ENCODE measurements around the gene CENPN. TPM values are rescaled to one million over a fixed set of nuclear protein-coding genes. Genes with fewer than 3 reads are reported as not detected.
A peak's percentile ranks its signal among the peaks of the same experiment; 100 is the strongest.

Gene CENPN
- total and polyA plus RNA-seq, 5 donors from 2014 or later = 3.4 to 13.5 (median 7.5) TPM

GRCh38 chr16:81006211-81006812 is 702 bp upstream of the CENPN start:
- peaks cover 21 to 60% (median 32%) of the 10 kb centered on the region in 4 donors for H3K4me1 Mint-ChIP-seq
- ATAC-seq (ENCODE audit: low read depth in 2 of 2) (peak; percentile 8 to 17), DNase-seq (peak in 2 of 3 donors; percentile 66 to 75)
- H3K27me3 Mint-ChIP-seq = peaks cover 7% of the 10 kb centered on the region
- H3K9me3 Mint-ChIP-seq = no peaks in the 10 kb centered on the region
- Histone ChIP-seq H3K27ac (ENCODE audit: insufficient read depth, low read length, poor library complexity, severe bottlenecking) (peak overlapping the region; percentile 98), H3K4me1 (ENCODE audit: control insufficient read depth, insufficient read depth, low read length, poor library complexity, severe bottlenecking) (peaks cover 37% of the 10 kb centered on the region), H3K9me3 (ENCODE audit: control insufficient read depth in 2 of 2, low read length in 2 of 2) (no peaks in the 10 kb centered on the region), H3K27me3 (ENCODE audit: control insufficient read depth, insufficient read depth, low read length) (no peaks in the 10 kb centered on the region), H3K4me3 (ENCODE audit: low read depth, low read length) (peak overlapping the region; percentile 93), H3K36me3 (ENCODE audit: control insufficient read depth, insufficient read depth, low read length) (no peaks in the 10 kb centered on the region)
- peak overlapping the region; percentile 97 to 100 (median 99) for H3K27ac Mint-ChIP-seq
- peak overlapping the region; percentile 95 to 99 (median 97) for H3K4me3 Mint-ChIP-seq
- peaks cover 3% of the 10 kb centered on the region for H3K36me3 Mint-ChIP-seq

- peaks cover 7% of the 10 kb centered on the region for H3K27me3 Mint-ChIP-seq
- H3K4me3 ChIP-seq (ENCODE audit: low read depth, low read length) = peak overlapping the region; percentile 91
Observed at GRCh38 chr16:81008505-81008789, 1.4 kb downstream of the CENPN start.

GRCh38 chr16:81012974-81013373 is 6.0 kb downstream of the CENPN start:
- Mint-ChIP-seq H3K4me1 (peaks cover 0 to 18% (median 9%) of the 10 kb centered on the region in 4 donors), H3K27ac (no peak overlapping the region), H3K9me3 (no peaks in the 10 kb centered on the region), H3K36me3 (peaks cover 21% of the 10 kb centered on the region), H3K27me3 (no peaks in the 10 kb centered on the region), H3K4me3 (no peak overlapping the region)
- no peak for ATAC-seq (ENCODE audit: low read depth in 2 of 2)
- no peaks in the 10 kb centered on the region for H3K27me3 ChIP-seq (ENCODE audit: control insufficient read depth, insufficient read depth, low read length)
- no peak for DNase-seq
- no peaks in the 10 kb centered on the region for H3K36me3 ChIP-seq (ENCODE audit: control insufficient read depth, insufficient read depth, low read length)
- H3K27ac ChIP-seq (ENCODE audit: insufficient read depth, low read length, poor library complexity, severe bottlenecking) = no peak overlapping the region
- no peaks in the 10 kb centered on the region for H3K9me3 ChIP-seq (ENCODE audit: control insufficient read depth in 2 of 2, low read length in 2 of 2)
- no peak overlapping the region for H3K4me3 ChIP-seq (ENCODE audit: low read depth, low read length)
- no peaks in the 10 kb centered on the region for H3K4me1 ChIP-seq (ENCODE audit: control insufficient read depth, insufficient read depth, low read length, poor library complexity, severe bottlenecking)

More at GRCh38 chr16:81008505-81008789, 1.4 kb downstream of the CENPN start:
- ATAC-seq (ENCODE audit: low read depth in 2 of 2) (no peak), DNase-seq (no peak)
- Histone ChIP-seq H3K27ac (ENCODE audit: insufficient read depth, low read length, poor library complexity, severe bottlenecking) (peak overlapping the region; percentile 98), H3K36me3 (ENCODE audit: control insufficient read depth, insufficient read depth, low read length) (no peaks in the 10 kb centered on the region), H3K9me3 (ENCODE audit: control insufficient read depth in 2 of 2, low read length in 2 of 2) (no peaks in the 10 kb centered on the region), H3K27me3 (ENCODE audit: control insufficient read depth, insufficient read depth, low read length) (no peaks in the 10 kb centered on the region), H3K4me1 (ENCODE audit: control insufficient read depth, insufficient read depth, low read length, poor library complexity, severe bottlenecking) (peaks cover 28% of the 10 kb centered on the region)
- H3K36me3 Mint-ChIP-seq = peaks cover 6% of the 10 kb centered on the region
- H3K9me3 Mint-ChIP-seq = no peaks in the 10 kb centered on the region
- H3K4me1 Mint-ChIP-seq = peaks cover 12 to 42% (median 17%) of the 10 kb centered on the region in 4 donors
- peak overlapping the region; percentile 97 to 100 (median 99) for H3K27ac Mint-ChIP-seq
- H3K4me3 Mint-ChIP-seq = peak overlapping the region; percentile 95 to 99 (median 97)

GRCh38 chr16:81014672-81015071 is 7.7 kb downstream of the CENPN start:
- Mint-ChIP-seq H3K4me1 (peaks cover 0 to 18% (median 4%) of the 10 kb centered on the region in 4 donors), H3K36me3 (peaks cover 28% of the 10 kb centered on the region), H3K9me3 (no peaks in the 10 kb centered on the region), H3K4me3 (no peak overlapping the region), H3K27ac (peak overlapping the region in 1 of 3 donors; percentile 84), H3K27me3 (no peaks in the 10 kb centered on the region)
- no peak overlapping the region for H3K27ac ChIP-seq (ENCODE audit: insufficient read depth, low read length, poor library complexity, severe bottlenecking)
- H3K36me3 ChIP-seq (ENCODE audit: control insufficient read depth, insufficient read depth, low read length) = peaks cover 4% of the 10 kb centered on the region
- no peaks in the 10 kb centered on the region for H3K4me1 ChIP-seq (ENCODE audit: control insufficient read depth, insufficient read depth, low read length, poor library complexity, severe bottlenecking)
- no peaks in the 10 kb centered on the region for H3K9me3 ChIP-seq (ENCODE audit: control insufficient read depth in 2 of 2, low read length in 2 of 2)
- DNase-seq (no peak), ATAC-seq (ENCODE audit: low read depth in 2 of 2) (no peak)
- no peak overlapping the region for H3K4me3 ChIP-seq (ENCODE audit: low read depth, low read length)
- no peaks in the 10 kb centered on the region for H3K27me3 ChIP-seq (ENCODE audit: control insufficient read depth, insufficient read depth, low read length)

- no peaks in the 10 kb centered on the region for H3K27me3 Mint-ChIP-seq
- peaks cover 26% of the 10 kb centered on the region for H3K36me3 Mint-ChIP-seq
- no peak overlapping the region for H3K4me3 Mint-ChIP-seq
- Histone ChIP-seq H3K27me3 (ENCODE audit: control insufficient read depth, insufficient read depth, low read length) (no peaks in the 10 kb centered on the region), H3K4me1 (ENCODE audit: control insufficient read depth, insufficient read depth, low read length, poor library complexity, severe bottlenecking) (no peaks in the 10 kb centered on the region), H3K9me3 (ENCODE audit: control insufficient read depth in 2 of 2, low read length in 2 of 2) (no peaks in the 10 kb centered on the region), H3K27ac (ENCODE audit: insufficient read depth, low read length, poor library complexity, severe bottlenecking) (no peak overlapping the region), H3K4me3 (ENCODE audit: low read depth, low read length) (no peak overlapping the region), H3K36me3 (ENCODE audit: control insufficient read depth, insufficient read depth, low read length) (peaks cover 10% of the 10 kb centered on the region)
- peak overlapping the region in 1 of 3 donors; percentile 47 for H3K27ac Mint-ChIP-seq
- no peak for DNase-seq
- no peaks in the 10 kb centered on the region for H3K9me3 Mint-ChIP-seq
- peaks cover 0 to 11% (median 3%) of the 10 kb centered on the region in 4 donors for H3K4me1 Mint-ChIP-seq
- no peak for ATAC-seq (ENCODE audit: low read depth in 2 of 2)
Observed at GRCh38 chr16:81018496-81018895, 11.5 kb downstream of the CENPN start.

DNA sequence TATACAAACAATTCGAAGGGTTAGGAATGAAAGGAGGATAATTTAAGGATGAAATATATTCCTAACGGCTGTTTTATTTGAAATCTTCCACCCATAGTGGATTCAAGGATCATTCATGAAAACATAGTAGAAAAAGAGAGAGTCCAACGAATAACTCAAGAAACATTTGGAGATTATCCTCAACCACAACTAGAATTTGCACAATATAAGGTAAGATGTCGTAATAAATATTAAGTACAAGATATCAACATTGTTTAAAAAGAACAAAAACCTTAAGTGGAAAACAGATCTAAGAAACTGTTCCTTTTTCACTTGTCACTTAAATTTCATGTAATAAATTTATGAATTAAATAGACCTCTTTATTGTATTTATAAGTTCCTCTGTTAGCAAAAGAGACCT is 19.4 kb downstream of the CENPN start:
- no peaks in the 10 kb centered on the region for H3K4me1 ChIP-seq (ENCODE audit: control insufficient read depth, insufficient read depth, low read length, poor library complexity, severe bottlenecking)
- H3K9me3 ChIP-seq (ENCODE audit: control insufficient read depth in 2 of 2, low read length in 2 of 2) = no peaks in the 10 kb centered on the region
- Mint-ChIP-seq H3K9me3 (no peaks in the 10 kb centered on the region), H3K36me3 (peaks cover 11% of the 10 kb centered on the region), H3K27ac (no peak overlapping the region), H3K4me1 (no peaks in the 10 kb centered on the region), H3K27me3 (no peaks in the 10 kb centered on the region), H3K4me3 (no peak overlapping the region)
- no peaks in the 10 kb centered on the region for H3K27me3 ChIP-seq (ENCODE audit: control insufficient read depth, insufficient read depth, low read length)
- H3K27ac ChIP-seq (ENCODE audit: insufficient read depth, low read length, poor library complexity, severe bottlenecking) = no peak overlapping the region
- ATAC-seq (ENCODE audit: low read depth in 2 of 2) (no peak), DNase-seq (no peak)
- no peak overlapping the region for H3K4me3 ChIP-seq (ENCODE audit: low read depth, low read length)
- H3K36me3 ChIP-seq (ENCODE audit: control insufficient read depth, insufficient read depth, low read length) = peaks cover 3% of the 10 kb centered on the region

DNA sequence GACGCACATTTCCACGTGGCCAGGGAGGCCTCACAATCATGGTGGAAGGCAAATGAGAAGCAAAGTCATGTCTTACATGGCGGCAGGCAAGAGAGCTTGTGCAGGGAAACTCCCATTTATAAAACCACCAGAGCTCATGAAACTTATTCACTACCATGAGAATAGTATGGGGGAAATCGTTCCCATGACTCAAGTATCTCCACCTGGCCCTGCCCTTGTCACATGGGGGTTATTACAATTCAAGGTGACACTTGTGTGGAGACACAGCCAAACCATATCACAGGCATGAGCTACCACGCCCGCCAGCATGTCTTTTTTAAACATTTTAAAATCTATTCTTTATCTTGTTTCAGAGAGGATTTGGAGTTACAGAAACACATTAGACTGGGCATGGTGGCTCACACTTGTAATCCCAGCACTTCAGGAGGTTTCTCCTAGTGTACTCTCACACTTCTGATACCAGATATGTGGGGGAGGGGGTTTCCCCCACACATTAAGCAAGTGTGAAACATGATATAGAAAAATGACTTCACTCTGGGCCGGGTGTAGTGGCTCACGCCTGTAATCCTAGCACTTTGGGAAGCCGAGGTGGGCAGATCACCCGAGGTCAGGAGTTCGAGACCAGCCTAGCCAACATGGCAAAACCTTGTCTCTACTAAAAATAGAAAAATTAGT is 23.1 kb downstream of the CENPN start:
- Mint-ChIP-seq H3K4me1 (peaks cover 0 to 1% (median 0%) of the 10 kb centered on the region in 4 donors), H3K36me3 (peaks cover 8% of the 10 kb centered on the region), H3K27ac (no peak overlapping the region), H3K27me3 (no peaks in the 10 kb centered on the region), H3K9me3 (no peaks in the 10 kb centered on the region), H3K4me3 (no peak overlapping the region)
- H3K9me3 ChIP-seq (ENCODE audit: control insufficient read depth in 2 of 2, low read length in 2 of 2) = no peaks in the 10 kb centered on the region
- no peak overlapping the region for H3K4me3 ChIP-seq (ENCODE audit: low read depth, low read length)
- H3K36me3 ChIP-seq (ENCODE audit: control insufficient read depth, insufficient read depth, low read length) = peaks cover 3% of the 10 kb centered on the region
- H3K27ac ChIP-seq (ENCODE audit: insufficient read depth, low read length, poor library complexity, severe bottlenecking) = no peak overlapping the region
- ATAC-seq (ENCODE audit: low read depth in 2 of 2) (no peak), DNase-seq (no peak)
- no peaks in the 10 kb centered on the region for H3K27me3 ChIP-seq (ENCODE audit: control insufficient read depth, insufficient read depth, low read length)
- no peaks in the 10 kb centered on the region for H3K4me1 ChIP-seq (ENCODE audit: control insufficient read depth, insufficient read depth, low read length, poor library complexity, severe bottlenecking)
